ENCODE data around the gene B4GALT6. TPM values are rescaled to one million over a fixed set of nuclear protein-coding genes. Genes with fewer than 3 reads are reported as not detected.

Gene B4GALT6
- total and polyA plus RNA-seq, 9 of the 15 experiments (the other 6 are each of a cell fraction or from before 2014, with no cell fraction given): 0.03 to 0.27 (median 0.08) TPM

- Histone ChIP-seq H2AFZ (ENCODE audit: low read depth, low read length) (no peak overlapping the region), H3K9ac (ENCODE audit: insufficient read depth in 1 of 2, low read depth in 2 of 2, low read length in 2 of 2) (no peak overlapping the region), H3K4me3 (no peak overlapping the region), H4K20me1 (replicated peaks; ENCODE audit: control insufficient read depth, insufficient read depth, low read length) (no peaks in the 10 kb centered on the region), H3K9me3 (replicated peaks; ENCODE audit: control insufficient read depth, insufficient read depth, low read depth, low read length) (0 out of 2 replicates have a peak, but pooled peaks cover 2% of the 10 kb centered on the region), H3K9me1 (ENCODE audit: control insufficient read depth, insufficient read depth, low read length) (no peaks in the 10 kb centered on the region), H3K27ac (ENCODE audit: extremely low read depth, low read depth, low read length) (no peak overlapping the region), H3K4me2 (ENCODE audit: insufficient read depth, low read length) (no peak overlapping the region), H3K27me3 (ENCODE audit: control insufficient read depth in 2 of 2, insufficient read depth in 2 of 2, low read length in 2 of 2) (peaks cover 11 to 23% of the 10 kb centered on the region in 2 experiments), H3K79me2 (ENCODE audit: control insufficient read depth, insufficient read depth, low read length) (no peaks in the 10 kb centered on the region), H3K4me1 (replicated peaks in 1 of 2; ENCODE audit: control insufficient read depth in 2 of 2, insufficient read depth in 2 of 2, low read length in 2 of 2) (no peaks in the 10 kb centered on the region; a peak in 1 of 5 replicates), H3K36me3 (ENCODE audit: control insufficient read depth, insufficient read depth, low read length) (no peaks in the 10 kb centered on the region)
- intact Hi-C loops (cut with micrococcal nuclease) (no loop called here), in situ Hi-C loops (cut with MboI) (no loop called here)
- WGBS (ENCODE audit: insufficient coverage, low coverage, missing lambda C conversion rate): 7% methylated on average over 2 of the region's 2 CpGs
- POLR2A ChIA-PET: no interaction called here
- no peak for FAIRE-seq
- CTCF ChIA-PET (ENCODE audit: low intra/inter-chr PET ratio): no interaction called here
- no peak for TF ChIP-seq ZNF143 (CRISPR knock-in tag; IDR thresholded peaks at IDR 0.05)
- ATAC-seq: no peak
- no TSS peak for BruUV-seq (replicated peaks)
- DNase-seq (ENCODE audit: extremely low read depth in 1 of 4, low spot score in 3 of 4): no peak
Measured at GRCh38 chr18:31656754-31657153, 27.6 kb downstream of the B4GALT6 start.

- Histone ChIP-seq H3K4me2 (ENCODE audit: insufficient read depth, low read length) (no peak overlapping the region), H3K9me3 (replicated peaks; ENCODE audit: control insufficient read depth, insufficient read depth, low read depth, low read length) (no peaks in the 10 kb centered on the region), H3K4me1 (replicated peaks in 1 of 2; ENCODE audit: control insufficient read depth in 2 of 2, insufficient read depth in 2 of 2, low read length in 2 of 2) (no peaks in the 10 kb centered on the region; a peak in 1 of 5 replicates), H3K79me2 (ENCODE audit: control insufficient read depth, insufficient read depth, low read length) (no peaks in the 10 kb centered on the region), H3K36me3 (ENCODE audit: control insufficient read depth, insufficient read depth, low read length) (no peaks in the 10 kb centered on the region), H4K20me1 (replicated peaks; ENCODE audit: control insufficient read depth, insufficient read depth, low read length) (no peaks in the 10 kb centered on the region), H3K27ac (ENCODE audit: extremely low read depth, low read depth, low read length) (no peak overlapping the region), H2AFZ (ENCODE audit: low read depth, low read length) (no peak overlapping the region), H3K9me1 (ENCODE audit: control insufficient read depth, insufficient read depth, low read length) (no peaks in the 10 kb centered on the region), H3K9ac (ENCODE audit: insufficient read depth in 1 of 2, low read depth in 2 of 2, low read length in 2 of 2) (no peak overlapping the region), H3K4me3 (no peak overlapping the region), H3K27me3 (ENCODE audit: control insufficient read depth in 2 of 2, insufficient read depth in 2 of 2, low read length in 2 of 2) (peaks cover 11 to 24% of the 10 kb centered on the region in 2 experiments)
- ATAC-seq (no peak), FAIRE-seq (no peak), DNase-seq (ENCODE audit: extremely low read depth in 1 of 4, low spot score in 3 of 4) (no peak)
- intact Hi-C loops (cut with micrococcal nuclease): no loop called here
- in situ Hi-C loops (cut with MboI): no loop called here
- TF ChIP-seq SPI1 (IDR thresholded peaks at IDR 0.05; ENCODE audit: borderline replicate concordance, low read depth, low read length) (peak; percentile 78), LEF1 (IDR thresholded peaks at IDR 0.05) (no peak)
- BruUV-seq (replicated peaks): no TSS peak
- ChIA-PET POLR2A (no interaction called here), CTCF (ENCODE audit: low intra/inter-chr PET ratio) (no interaction called here)
- 13% methylated on average over 4 of the region's 4 CpGs for WGBS (ENCODE audit: insufficient coverage, low coverage, missing lambda C conversion rate)
Measured at GRCh38 chr18:31655354-31655753, 29.0 kb downstream of the B4GALT6 start.
